ENCODE results near the gene GPR180.

DNA sequence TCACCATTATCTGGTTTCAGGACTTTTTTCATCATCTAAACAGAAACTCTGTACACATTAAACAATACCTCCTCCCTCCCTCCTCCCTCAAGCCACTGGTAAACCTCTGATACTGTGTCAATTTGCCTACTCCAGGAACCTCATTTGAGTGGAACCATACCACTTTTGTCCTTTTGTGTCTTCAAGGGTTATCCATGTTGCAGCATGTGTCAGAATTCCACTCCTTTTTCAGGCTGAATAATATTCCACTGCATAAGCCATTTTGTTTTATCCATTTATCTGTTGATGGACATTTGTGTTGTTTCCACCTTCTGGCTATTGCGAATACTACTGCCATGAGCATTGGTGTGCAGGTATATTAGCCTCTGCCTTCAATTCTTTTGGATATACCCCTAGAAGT is 33.2 kb upstream of the GPR180 start:
- no peak for TF ChIP-seq POLR2A (IDR thresholded peaks at IDR 0.05)
- TF ChIP-seq, protein P1, sequence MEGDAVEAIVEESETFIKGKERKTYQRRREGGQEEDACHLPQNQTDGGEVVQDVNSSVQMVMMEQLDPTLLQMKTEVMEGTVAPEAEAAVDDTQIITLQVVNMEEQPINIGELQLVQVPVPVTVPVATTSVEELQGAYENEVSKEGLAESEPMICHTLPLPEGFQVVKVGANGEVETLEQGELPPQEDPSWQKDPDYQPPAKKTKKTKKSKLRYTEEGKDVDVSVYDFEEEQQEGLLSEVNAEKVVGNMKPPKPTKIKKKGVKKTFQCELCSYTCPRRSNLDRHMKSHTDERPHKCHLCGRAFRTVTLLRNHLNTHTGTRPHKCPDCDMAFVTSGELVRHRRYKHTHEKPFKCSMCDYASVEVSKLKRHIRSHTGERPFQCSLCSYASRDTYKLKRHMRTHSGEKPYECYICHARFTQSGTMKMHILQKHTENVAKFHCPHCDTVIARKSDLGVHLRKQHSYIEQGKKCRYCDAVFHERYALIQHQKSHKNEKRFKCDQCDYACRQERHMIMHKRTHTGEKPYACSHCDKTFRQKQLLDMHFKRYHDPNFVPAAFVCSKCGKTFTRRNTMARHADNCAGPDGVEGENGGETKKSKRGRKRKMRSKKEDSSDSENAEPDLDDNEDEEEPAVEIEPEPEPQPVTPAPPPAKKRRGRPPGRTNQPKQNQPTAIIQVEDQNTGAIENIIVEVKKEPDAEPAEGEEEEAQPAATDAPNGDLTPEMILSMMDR (IDR thresholded peaks at IDR 0.05), result no peak

Data from adrenal gland (tissue), 5 donors.